Naive B cell (primary cell): ENCODE results near the gene SCNN1G. TPM values are rescaled to one million over a fixed set of nuclear protein-coding genes. Genes with fewer than 3 reads are reported as not detected.
A peak's percentile ranks its signal among the peaks of the same experiment; 100 is the strongest.

Experiments used
- ATAC-seq, 2 donors: fragments of 150-1000 bp; cut with Tn5 transposase; 2 replicates each; pipeline ENCODE4 v1.10.0; 2021; ENCODE audit warnings: low read depth in 2 of 2, mild to moderate bottlenecking in 2 of 2, moderate library complexity in 2 of 2
- DNase-seq: peaks from one replicate; pipeline ENCODE4 v3.0.0; 2022
- H3K27ac Mint-ChIP-seq, 6 donors: one replicate each; pipeline ENCODE4 v1.8.0; 2020 to 2022; ENCODE audit warnings: mild to moderate bottlenecking in 6 of 6, mixed read lengths in 6 of 6, moderate library complexity in 5 of 6, inconsistent platforms in 2 of 6
- H3K27me3 Mint-ChIP-seq, 3 donors: one replicate each; pipeline ENCODE4 v1.8.0; 2021 to 2022; ENCODE audit warnings: mixed read lengths in 3 of 3, mild to moderate bottlenecking in 1 of 3
- H3K36me3 Mint-ChIP-seq, 2 donors: one replicate each; pipeline ENCODE4 v1.8.0; 2020 to 2022; ENCODE audit warnings: mixed read lengths in 2 of 2, inconsistent platforms in 1 of 2, mild to moderate bottlenecking in 1 of 2
- H3K4me1 Mint-ChIP-seq, 3 donors: one replicate each; pipeline ENCODE4 v1.8.0; 2020 to 2022; ENCODE audit warnings: mixed read lengths in 3 of 3, inconsistent platforms in 1 of 3, mild to moderate bottlenecking in 1 of 3, moderate library complexity in 1 of 3
- H3K4me3 Mint-ChIP-seq, 8 donors: one replicate each; pipeline ENCODE4 v1.8.0; 2020 to 2022; ENCODE audit warnings: mild to moderate bottlenecking in 8 of 8, mixed read lengths in 8 of 8, moderate library complexity in 8 of 8, inconsistent platforms in 2 of 8
- H3K9me3 Mint-ChIP-seq, 7 donors: one replicate each; pipeline ENCODE4 v1.8.0; 2020 to 2022; ENCODE audit warnings: mixed read lengths in 7 of 7, mild to moderate bottlenecking in 5 of 7, inconsistent platforms in 2 of 7, moderate library complexity in 1 of 7
- polyA plus RNA-seq, 6 donors: library from polyadenylated mRNA; unstranded; fragments of 300-500 nt; fragmentation: Illumina TruSeq; gene quantifications; one replicate each; pipeline ENCODE4 v1.2.3, GENCODE V29; 2021; ENCODE audit warnings: low read depth in 6 of 6

Gene SCNN1G
- polyA plus RNA-seq, 6 donors from 2014 or later, result not detected

- peaks cover 0 to 7% (median 5%) of the 10 kb centered on the region in 7 donors for H3K9me3 Mint-ChIP-seq
- no peaks in the 10 kb centered on the region for H3K36me3 Mint-ChIP-seq
- DNase-seq (no peak), ATAC-seq (no peak)
- no peak overlapping the region for H3K27ac Mint-ChIP-seq
- H3K4me1 Mint-ChIP-seq, result no peaks in the 10 kb centered on the region
- H3K4me3 Mint-ChIP-seq, result no peak overlapping the region
- peaks cover 7 to 22% (median 18%) of the 10 kb centered on the region in 3 donors for H3K27me3 Mint-ChIP-seq
Observed at GRCh38 chr16:23222929-23223328, 40.4 kb downstream of the SCNN1G start.

- no peak for ATAC-seq
Observed at GRCh38 chr16:23223368-23223767, 40.8 kb downstream of the SCNN1G start.

GRCh38 chr16:23225109-23225508 lies 42.6 kb downstream of the SCNN1G start:
- no peak for DNase-seq
- H3K4me3 Mint-ChIP-seq, result no peak overlapping the region
- no peaks in the 10 kb centered on the region for H3K36me3 Mint-ChIP-seq
- no peak for ATAC-seq
- H3K9me3 Mint-ChIP-seq, result peaks cover 0 to 12% (median 6%) of the 10 kb centered on the region in 7 donors
- H3K4me1 Mint-ChIP-seq, result no peaks in the 10 kb centered on the region
- H3K27ac Mint-ChIP-seq, result no peak overlapping the region
- peaks cover 0 to 17% (median 13%) of the 10 kb centered on the region in 3 donors for H3K27me3 Mint-ChIP-seq

More at GRCh38 chr16:23223368-23223767, 40.8 kb downstream of the SCNN1G start:
- Mint-ChIP-seq H3K9me3 (peaks cover 0 to 12% (median 7%) of the 10 kb centered on the region in 7 donors), H3K4me3 (no peak overlapping the region), H3K27ac (no peak overlapping the region), H3K4me1 (no peaks in the 10 kb centered on the region), H3K36me3 (no peaks in the 10 kb centered on the region), H3K27me3 (peaks cover 7 to 24% (median 18%) of the 10 kb centered on the region in 3 donors)
- no peak for DNase-seq

GRCh38 chr16:23225634-23226033 lies 43.1 kb downstream of the SCNN1G start:
- ATAC-seq, result no peak

GRCh38 chr16:23227529-23227928 lies 45.0 kb downstream of the SCNN1G start:
- no peak for ATAC-seq

More at GRCh38 chr16:23225634-23226033, 43.1 kb downstream of the SCNN1G start:
- Mint-ChIP-seq H3K27me3 (peaks cover 0 to 12% (median 9%) of the 10 kb centered on the region in 3 donors), H3K36me3 (no peaks in the 10 kb centered on the region), H3K9me3 (peaks cover 0 to 12% (median 5%) of the 10 kb centered on the region in 7 donors), H3K27ac (no peak overlapping the region), H3K4me1 (no peaks in the 10 kb centered on the region), H3K4me3 (no peak overlapping the region)
- DNase-seq, result no peak

GRCh38 chr16:23229714-23230113 lies 47.2 kb downstream of the SCNN1G start:
- ATAC-seq (no peak), DNase-seq (no peak)
- peaks cover 0 to 10% (median 5%) of the 10 kb centered on the region in 7 donors for H3K9me3 Mint-ChIP-seq
- peak overlapping the region in 1 of 6 donors; percentile 57 for H3K27ac Mint-ChIP-seq
- H3K36me3 Mint-ChIP-seq, result no peaks in the 10 kb centered on the region
- H3K4me1 Mint-ChIP-seq, result no peaks in the 10 kb centered on the region
- H3K27me3 Mint-ChIP-seq, result peaks cover 7 to 12% (median 8%) of the 10 kb centered on the region in 3 donors
- no peak overlapping the region for H3K4me3 Mint-ChIP-seq

More at GRCh38 chr16:23227529-23227928, 45.0 kb downstream of the SCNN1G start:
- no peaks in the 10 kb centered on the region for H3K4me1 Mint-ChIP-seq
- peaks cover 7 to 12% (median 8%) of the 10 kb centered on the region in 3 donors for H3K27me3 Mint-ChIP-seq
- no peak for DNase-seq
- H3K9me3 Mint-ChIP-seq, result peaks cover 0 to 10% (median 5%) of the 10 kb centered on the region in 7 donors
- H3K4me3 Mint-ChIP-seq, result no peak overlapping the region
- H3K27ac Mint-ChIP-seq, result peak overlapping the region in 1 of 6 donors; percentile 46
- H3K36me3 Mint-ChIP-seq, result no peaks in the 10 kb centered on the region

GRCh38 chr16:23232806-23233205 lies 50.3 kb downstream of the SCNN1G start:
- peaks cover 8 to 21% (median 19%) of the 10 kb centered on the region in 3 donors for H3K27me3 Mint-ChIP-seq
- no peak overlapping the region for H3K4me3 Mint-ChIP-seq
- DNase-seq, result no peak
- H3K4me1 Mint-ChIP-seq, result no peaks in the 10 kb centered on the region
- peak overlapping the region in 1 of 6 donors; percentile 54 for H3K27ac Mint-ChIP-seq
- H3K36me3 Mint-ChIP-seq, result no peaks in the 10 kb centered on the region
- peaks cover 0 to 9% (median 2%) of the 10 kb centered on the region in 7 donors for H3K9me3 Mint-ChIP-seq
- no peak for ATAC-seq

GRCh38 chr16:23235176-23235575 lies 52.6 kb downstream of the SCNN1G start:
- no peaks in the 10 kb centered on the region for H3K4me1 Mint-ChIP-seq
- no peaks in the 10 kb centered on the region for H3K36me3 Mint-ChIP-seq
- DNase-seq, result no peak
- peaks cover 0 to 4% (median 0%) of the 10 kb centered on the region in 7 donors for H3K9me3 Mint-ChIP-seq
- ATAC-seq, result no peak
- H3K4me3 Mint-ChIP-seq, result no peak overlapping the region
- H3K27ac Mint-ChIP-seq, result no peak overlapping the region
- peaks cover 10 to 26% (median 19%) of the 10 kb centered on the region in 3 donors for H3K27me3 Mint-ChIP-seq

- Mint-ChIP-seq H3K4me1 (no peaks in the 10 kb centered on the region), H3K27ac (no peak overlapping the region), H3K27me3 (peaks cover 6 to 22% (median 19%) of the 10 kb centered on the region in 3 donors), H3K36me3 (no peaks in the 10 kb centered on the region), H3K4me3 (no peak overlapping the region), H3K9me3 (peaks cover 0 to 4% (median 0%) of the 10 kb centered on the region in 7 donors)
- no peak for ATAC-seq
- no peak for DNase-seq
Observed at GRCh38 chr16:23236983-23237382, 54.4 kb downstream of the SCNN1G start.

- H3K9me3 Mint-ChIP-seq, result peaks cover 2 to 16% (median 8%) of the 10 kb centered on the region in 7 donors
- H3K27ac Mint-ChIP-seq, result no peak overlapping the region
- H3K4me1 Mint-ChIP-seq, result no peaks in the 10 kb centered on the region
- H3K36me3 Mint-ChIP-seq, result peaks cover 0 to 10% of the 10 kb centered on the region in 2 donors
- H3K27me3 Mint-ChIP-seq, result peaks cover 10 to 25% (median 14%) of the 10 kb centered on the region in 3 donors
- DNase-seq (no peak), ATAC-seq (no peak)
- no peak overlapping the region for H3K4me3 Mint-ChIP-seq
Observed at GRCh38 chr16:23240994-23241393, 58.4 kb downstream of the SCNN1G start.

- no peak overlapping the region for H3K27ac Mint-ChIP-seq
- H3K4me1 Mint-ChIP-seq, result no peaks in the 10 kb centered on the region
- ATAC-seq (no peak), DNase-seq (no peak)
- peaks cover 0 to 14% (median 10%) of the 10 kb centered on the region in 3 donors for H3K27me3 Mint-ChIP-seq
- no peak overlapping the region for H3K4me3 Mint-ChIP-seq
- peaks cover 0 to 10% of the 10 kb centered on the region in 2 donors for H3K36me3 Mint-ChIP-seq
- peaks cover 2 to 23% (median 11%) of the 10 kb centered on the region in 7 donors for H3K9me3 Mint-ChIP-seq
Observed at GRCh38 chr16:23244122-23244521, 61.6 kb downstream of the SCNN1G start.

- H3K36me3 Mint-ChIP-seq, result peaks cover 0 to 12% of the 10 kb centered on the region in 2 donors
- no peaks in the 10 kb centered on the region for H3K4me1 Mint-ChIP-seq
- DNase-seq, result no peak
- H3K27me3 Mint-ChIP-seq, result peaks cover 0 to 14% (median 14%) of the 10 kb centered on the region in 3 donors
- H3K9me3 Mint-ChIP-seq, result peaks cover 7 to 33% (median 11%) of the 10 kb centered on the region in 7 donors
- H3K27ac Mint-ChIP-seq, result no peak overlapping the region
- H3K4me3 Mint-ChIP-seq, result no peak overlapping the region
- no peak for ATAC-seq
Observed at GRCh38 chr16:23245268-23245667, 62.7 kb downstream of the SCNN1G start.

GRCh38 chr16:23248261-23249194 lies 66.0 kb downstream of the SCNN1G start:
- Mint-ChIP-seq H3K9me3 (peaks cover 11 to 31% (median 16%) of the 10 kb centered on the region in 7 donors), H3K27me3 (peaks cover 10 to 20% (median 14%) of the 10 kb centered on the region in 3 donors), H3K27ac (no peak overlapping the region), H3K4me1 (no peaks in the 10 kb centered on the region), H3K4me3 (no peak overlapping the region), H3K36me3 (peaks cover 0 to 24% of the 10 kb centered on the region in 2 donors)
- ATAC-seq (no peak), DNase-seq (no peak)
